Type B pancreatic cell (in vitro differentiated cells): ENCODE data around the gene WDR27. TPM values are rescaled to one million over a fixed set of nuclear protein-coding genes. Genes with fewer than 3 reads are reported as not detected.
"Not testable (repeated sequence)": the region's sequence is repeated elsewhere in the genome, so short reads cannot be mapped to it uniquely, and the experiment has no call there.

Source experiments
- DNase-seq: peaks from one replicate; pipeline ENCODE4 v3.0.0; 2021; ENCODE audit warnings: mixed read lengths; ENCODE audit not compliant: unreplicated experiment; ENCODE audit errors: extremely low spot score
- H3K27ac Mint-ChIP-seq: 2 replicates; pipeline ENCODE4 v1.8.0; 2021; ENCODE audit warnings: mild to moderate bottlenecking, mixed read lengths
- H3K27me3 Mint-ChIP-seq: 2 replicates; pipeline ENCODE4 v1.8.0; 2021; ENCODE audit warnings: mixed read lengths
- H3K36me3 Mint-ChIP-seq: 2 replicates; pipeline ENCODE4 v1.8.0; 2021; ENCODE audit warnings: mixed read lengths
- H3K4me1 Mint-ChIP-seq: one replicate; pipeline ENCODE4 v1.8.0; 2021; ENCODE audit warnings: mixed read lengths; ENCODE audit not compliant: unreplicated experiment
- H3K4me3 Mint-ChIP-seq: 2 replicates; pipeline ENCODE4 v1.8.0; 2021; ENCODE audit warnings: mild to moderate bottlenecking, mixed read lengths
- H3K9me3 Mint-ChIP-seq: 2 replicates; pipeline ENCODE4 v1.8.0; 2021; ENCODE audit warnings: mixed read lengths
- total RNA-seq: library from RNA; stranded (reverse); gene quantifications from 2 replicates; pipeline ENCODE4 v1.2.1, GENCODE V29; 2021; ENCODE audit warnings: low replicate concordance
- TF ChIP-seq, protein P1 (sequence below): fragments of 200-600 bp; sonication (generic); conservative IDR thresholded peaks from 2 replicates; pipeline ENCODE4 v1.5.0; 2021; ENCODE audit warnings: antibody characterized with exemption, mild to moderate bottlenecking

Gene WDR27
- total RNA-seq, 1 donor from 2014 or later = 112 TPM

- H3K9me3 Mint-ChIP-seq = peaks cover 15% of the 10 kb centered on the region
- H3K4me1 Mint-ChIP-seq = no peaks in the 10 kb centered on the region
- H3K36me3 Mint-ChIP-seq = peaks cover 8% of the 10 kb centered on the region
- H3K27ac Mint-ChIP-seq = no peak overlapping the region
- TF ChIP-seq, protein P1, sequence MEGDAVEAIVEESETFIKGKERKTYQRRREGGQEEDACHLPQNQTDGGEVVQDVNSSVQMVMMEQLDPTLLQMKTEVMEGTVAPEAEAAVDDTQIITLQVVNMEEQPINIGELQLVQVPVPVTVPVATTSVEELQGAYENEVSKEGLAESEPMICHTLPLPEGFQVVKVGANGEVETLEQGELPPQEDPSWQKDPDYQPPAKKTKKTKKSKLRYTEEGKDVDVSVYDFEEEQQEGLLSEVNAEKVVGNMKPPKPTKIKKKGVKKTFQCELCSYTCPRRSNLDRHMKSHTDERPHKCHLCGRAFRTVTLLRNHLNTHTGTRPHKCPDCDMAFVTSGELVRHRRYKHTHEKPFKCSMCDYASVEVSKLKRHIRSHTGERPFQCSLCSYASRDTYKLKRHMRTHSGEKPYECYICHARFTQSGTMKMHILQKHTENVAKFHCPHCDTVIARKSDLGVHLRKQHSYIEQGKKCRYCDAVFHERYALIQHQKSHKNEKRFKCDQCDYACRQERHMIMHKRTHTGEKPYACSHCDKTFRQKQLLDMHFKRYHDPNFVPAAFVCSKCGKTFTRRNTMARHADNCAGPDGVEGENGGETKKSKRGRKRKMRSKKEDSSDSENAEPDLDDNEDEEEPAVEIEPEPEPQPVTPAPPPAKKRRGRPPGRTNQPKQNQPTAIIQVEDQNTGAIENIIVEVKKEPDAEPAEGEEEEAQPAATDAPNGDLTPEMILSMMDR = no peak
- DNase-seq = no peak
- no peak overlapping the region for H3K4me3 Mint-ChIP-seq
- H3K27me3 Mint-ChIP-seq = no peaks in the 10 kb centered on the region
Measured at GRCh38 chr6:169474362-169474761, 227.5 kb downstream of the WDR27 start.

GRCh38 chr6:169473663-169474062 lies 228.2 kb downstream of the WDR27 start:
- Mint-ChIP-seq H3K4me1 (no peaks in the 10 kb centered on the region), H3K27me3 (no peaks in the 10 kb centered on the region), H3K27ac (no peak overlapping the region), H3K4me3 (no peak overlapping the region), H3K9me3 (peaks cover 9% of the 10 kb centered on the region), H3K36me3 (peaks cover 4% of the 10 kb centered on the region)
- DNase-seq = no peak
- TF ChIP-seq, protein P1 = no peak

DNA sequence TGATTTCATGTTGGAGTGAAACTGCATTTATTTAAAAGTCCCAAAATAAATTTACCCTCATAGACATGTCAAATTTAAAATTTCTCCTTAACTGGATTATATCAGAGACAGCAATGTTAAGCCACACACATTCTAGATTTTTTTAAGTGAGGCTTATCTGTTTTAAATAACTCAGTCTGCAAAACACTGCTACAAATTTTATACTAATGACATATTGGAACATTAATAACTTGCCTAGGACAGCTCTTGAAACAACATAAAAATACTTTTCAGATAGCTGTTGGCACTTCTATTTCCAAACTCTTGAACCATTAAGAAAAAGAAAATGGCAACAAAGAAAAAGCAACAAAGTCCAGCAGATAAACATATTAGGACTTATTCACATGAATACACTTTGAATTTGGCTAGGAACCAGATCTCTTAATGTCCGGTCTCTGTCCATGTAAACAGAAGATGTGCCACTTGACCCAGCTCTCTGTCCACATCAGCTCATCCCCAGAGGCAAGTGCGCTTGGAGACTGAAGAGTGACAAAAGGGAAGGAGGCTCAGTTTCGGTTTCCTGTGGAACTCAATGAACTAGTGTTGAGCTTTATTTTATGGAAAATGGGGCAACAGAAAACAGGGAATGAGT lies 228.9 kb downstream of the WDR27 start:
- Mint-ChIP-seq H3K4me1 (no peaks in the 10 kb centered on the region), H3K9me3 (peaks cover 9% of the 10 kb centered on the region), H3K36me3 (peaks cover 7% of the 10 kb centered on the region), H3K27ac (no peak overlapping the region), H3K27me3 (no peaks in the 10 kb centered on the region), H3K4me3 (no peak overlapping the region)
- no peak for DNase-seq
- TF ChIP-seq, protein P1 = no peak

GRCh38 chr6:169470790-169471189 lies 231.0 kb downstream of the WDR27 start:
- H3K27ac Mint-ChIP-seq = no peak overlapping the region
- H3K36me3 Mint-ChIP-seq = peaks cover 9% of the 10 kb centered on the region
- no peak overlapping the region for H3K4me3 Mint-ChIP-seq
- DNase-seq = no peak
- H3K4me1 Mint-ChIP-seq = no peaks in the 10 kb centered on the region
- no peaks in the 10 kb centered on the region for H3K27me3 Mint-ChIP-seq
- peaks cover 9% of the 10 kb centered on the region for H3K9me3 Mint-ChIP-seq
- TF ChIP-seq, protein P1 = no peak

DNA sequence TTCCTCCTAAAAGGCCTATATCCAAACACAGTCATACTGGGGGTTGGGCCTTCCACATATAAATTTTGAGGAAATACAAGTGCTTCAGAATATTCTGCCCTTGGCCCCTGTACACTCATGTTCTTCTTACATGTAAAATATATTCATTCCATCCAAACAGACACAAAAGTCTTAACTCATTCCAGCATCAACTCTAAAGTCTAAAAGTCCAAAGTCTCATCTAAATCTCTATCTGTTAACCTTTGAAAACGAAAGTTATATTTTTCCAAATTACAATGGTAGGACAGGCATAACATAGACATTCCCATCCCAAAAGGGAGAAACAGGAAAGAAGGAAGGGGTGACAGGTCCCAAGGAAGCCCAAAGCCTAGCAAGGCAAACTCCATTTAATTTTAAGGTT lies 232.8 kb downstream of the WDR27 start:
- Mint-ChIP-seq H3K4me1 (no peaks in the 10 kb centered on the region), H3K27ac (no peak overlapping the region), H3K27me3 (no peaks in the 10 kb centered on the region), H3K36me3 (peaks cover 5% of the 10 kb centered on the region), H3K4me3 (no peak overlapping the region), H3K9me3 (peaks cover 5% of the 10 kb centered on the region)
- TF ChIP-seq, protein P1 = no peak
- DNase-seq = no peak

GRCh38 chr6:169467755-169468154 lies 234.1 kb downstream of the WDR27 start:
- H3K4me3 Mint-ChIP-seq, H3K36me3 Mint-ChIP-seq, H3K27me3 Mint-ChIP-seq, DNase-seq, H3K27ac Mint-ChIP-seq, H3K9me3 Mint-ChIP-seq, H3K4me1 Mint-ChIP-seq: not testable (repeated sequence)

- H3K4me1 Mint-ChIP-seq, H3K27ac Mint-ChIP-seq, H3K27me3 Mint-ChIP-seq, H3K9me3 Mint-ChIP-seq, H3K36me3 Mint-ChIP-seq, H3K4me3 Mint-ChIP-seq, DNase-seq: not testable (repeated sequence)
Measured at GRCh38 chr6:169466256-169466655, 235.6 kb downstream of the WDR27 start.
